Mammary epithelial cell (primary cell): Measurements from ENCODE around the gene SNX21.

ENCODE experiments used
- CTCF ChIP-seq, 2 donors: IDR thresholded peaks in 1 of 2; conservative IDR thresholded peaks in 1 of 2; 2 replicates each; pipeline ENCODE4 v1.5.1; 2011 to 2012; ENCODE audit warnings: inconsistent platforms in 2 of 2, low read length in 2 of 2, mild to moderate bottlenecking in 2 of 2, control low read depth in 1 of 2, low read depth in 1 of 2; ENCODE audit not compliant: insufficient read depth in 1 of 2; ENCODE audit errors: extremely low read depth in 1 of 2
- EZH2 ChIP-seq: IDR thresholded peaks from 2 replicates; pipeline ENCODE4 v1.6.1; 2012; ENCODE audit warnings: low read length, inconsistent platforms, borderline replicate concordance

GRCh38 chr20:45812157-45813005 is 21.2 kb upstream of the SNX21 start, which contains the start of gene UBE2C:
- TF ChIP-seq CTCF (conservative IDR thresholded peaks at IDR 0.05 in 1 of 2, IDR thresholded peaks at IDR 0.05 in 1 of 2; ENCODE audit: extremely low read depth in 1 of 2, insufficient read depth in 1 of 2, low read depth in 1 of 2, low read length in 2 of 2) (no peak), EZH2 (no peak)
